CD1c-positive myeloid dendritic cell (primary cell): ENCODE measurements around the gene PRKCQ.
"Not testable (repeated sequence)": the region's sequence is repeated elsewhere in the genome, so short reads cannot be mapped to it uniquely, and the experiment has no call there.

Source experiments
- DNase-seq: peaks from one replicate; pipeline ENCODE4 v3.0.0-alpha.2; 2016; ENCODE audit errors: extremely low spot score

PRKCQ gene

DNA sequence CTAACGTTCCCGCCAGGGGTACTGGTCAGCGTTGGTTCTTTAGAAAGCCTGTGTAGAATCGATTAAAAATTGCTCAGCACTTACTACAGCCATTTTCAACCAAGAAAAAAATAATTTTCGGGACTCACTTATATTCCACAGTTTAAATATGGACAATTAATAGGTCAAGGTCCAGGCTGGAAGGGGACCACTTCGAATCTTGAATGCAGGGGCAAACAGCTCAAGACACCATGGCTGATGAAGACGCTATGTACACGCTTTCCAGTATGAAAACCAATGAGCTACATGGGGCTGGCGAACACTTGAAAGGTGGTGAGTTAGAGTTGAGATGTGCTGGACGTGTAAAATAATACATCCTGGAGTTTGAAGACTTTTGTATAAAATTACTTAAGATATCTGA, 87.2 kb downstream of the PRKCQ start:
- DNase-seq, result no peak

DNA sequence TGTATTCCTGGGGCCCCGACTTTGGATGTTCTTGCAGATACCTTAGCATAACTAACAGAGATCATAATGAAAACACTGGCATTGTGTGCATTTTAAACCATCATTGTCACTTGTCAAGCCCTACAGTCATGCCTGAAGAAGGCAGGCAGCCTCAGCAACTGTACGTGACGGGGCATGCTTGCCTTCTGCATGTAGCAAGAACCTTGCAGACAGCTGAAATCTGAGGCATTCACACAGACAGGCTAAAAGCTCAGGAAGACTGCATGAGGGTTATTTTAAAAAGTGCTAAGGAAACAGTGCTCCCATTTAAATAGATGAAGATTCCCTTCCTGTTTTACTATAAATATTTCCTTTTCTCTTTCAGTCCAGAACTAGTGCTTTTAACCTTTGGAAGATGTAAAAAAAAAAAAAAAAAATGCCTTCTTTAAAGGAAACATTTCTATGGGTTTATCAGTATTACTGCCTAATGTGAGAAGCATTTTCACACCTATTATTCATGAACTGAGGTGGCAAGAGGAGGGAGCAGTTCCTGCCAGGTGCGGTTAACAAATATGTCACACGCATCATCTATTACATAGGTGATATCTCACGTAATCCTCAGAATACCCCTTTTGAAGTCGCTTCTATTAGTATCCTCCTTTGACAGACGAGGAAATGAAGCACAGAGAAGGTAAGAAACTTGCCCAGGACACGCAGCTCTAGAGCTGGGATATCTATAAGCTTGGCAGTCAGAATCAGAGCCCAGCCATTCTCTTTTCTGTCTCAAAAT, 88.1 kb downstream of the PRKCQ start:
- DNase-seq, result no peak

DNA sequence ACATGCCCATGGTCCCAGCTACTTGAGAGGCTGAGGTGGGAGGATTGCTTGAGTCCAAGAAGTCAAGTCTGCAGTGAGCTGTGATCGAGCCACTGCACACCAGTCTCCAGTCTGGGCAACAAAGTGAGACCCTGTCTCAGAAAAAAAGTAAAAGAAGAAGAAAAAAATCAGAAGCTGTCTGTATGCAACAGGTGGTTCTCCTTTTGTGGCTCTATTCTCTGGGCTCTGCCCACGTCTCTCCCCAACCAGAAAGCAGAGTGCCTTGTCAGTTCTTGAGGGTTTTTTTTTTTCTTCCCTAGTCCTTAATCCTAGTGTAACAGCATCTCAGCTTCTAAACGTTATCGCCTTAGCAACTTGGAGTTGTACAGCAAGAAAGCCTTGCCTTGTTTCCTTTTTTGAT, 89.5 kb downstream of the PRKCQ start:
- DNase-seq, result peak; percentile 48

DNA sequence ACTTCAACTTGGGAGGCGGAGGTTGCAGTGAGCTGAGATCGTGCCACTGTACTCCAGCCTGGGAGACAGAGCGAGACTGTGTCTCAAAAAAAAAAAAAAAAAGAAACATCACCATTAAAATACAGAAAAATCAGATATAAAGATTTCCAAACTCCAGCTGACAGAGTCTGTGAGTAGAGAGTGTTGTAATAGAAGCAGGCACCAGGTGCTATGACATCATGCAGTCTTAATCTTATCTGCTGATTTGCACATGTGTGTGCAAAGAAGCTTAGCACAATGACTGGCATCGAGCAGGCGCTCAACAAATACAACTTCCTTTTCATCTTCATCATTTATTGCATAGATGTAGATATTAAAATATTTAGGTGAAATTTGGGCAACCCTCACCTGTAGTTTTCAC, 92.2 kb downstream of the PRKCQ start:
- DNase-seq, result no peak

DNA sequence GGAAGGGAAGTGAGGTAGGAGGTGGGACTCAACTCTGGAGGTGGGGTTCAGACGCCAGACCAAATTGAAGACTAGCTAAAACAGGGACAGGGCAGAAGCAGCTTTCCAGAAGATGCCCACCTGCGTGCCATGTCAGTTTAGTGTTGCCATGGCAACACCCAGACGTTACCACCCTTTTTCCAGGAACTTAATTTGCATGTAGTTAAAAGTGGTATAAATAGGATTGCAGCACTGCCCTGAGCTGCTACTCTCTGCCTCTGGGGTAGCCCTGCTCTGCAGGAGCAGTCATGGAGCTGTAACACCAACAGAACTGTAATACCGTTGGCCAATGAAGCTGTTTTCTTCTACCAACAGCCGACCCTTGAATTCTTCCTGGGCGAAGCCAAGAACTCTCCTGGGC, 93.8 kb downstream of the PRKCQ start:
- DNase-seq, result no peak

DNA sequence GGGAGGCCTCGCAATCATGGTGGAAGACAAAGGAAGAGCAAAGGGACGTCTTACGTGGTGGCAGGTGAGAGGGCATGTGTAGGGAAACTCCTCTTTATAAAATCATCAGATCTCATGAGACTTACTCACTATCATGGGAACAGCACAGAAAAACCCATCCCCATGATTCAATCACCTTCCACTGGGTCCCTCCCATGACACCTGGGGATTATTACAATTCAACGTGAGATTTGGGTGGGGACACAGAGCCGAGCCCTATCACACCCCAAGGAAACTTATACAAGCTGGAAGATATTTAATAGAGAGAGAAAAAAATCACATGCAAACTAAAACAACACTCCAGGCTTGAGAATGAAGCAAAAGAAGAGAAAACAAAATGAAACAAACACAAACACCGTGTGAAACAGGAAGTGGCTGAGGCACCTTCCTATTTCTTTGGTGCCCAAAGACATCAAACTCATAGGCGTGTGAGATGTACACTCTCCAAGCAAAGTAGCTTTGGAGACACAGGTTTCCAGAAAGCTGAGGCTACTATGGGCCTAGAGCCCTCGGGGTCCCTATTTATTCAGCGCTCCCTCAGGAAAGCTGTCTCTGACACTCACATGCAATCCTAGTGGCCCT, 97.2 kb downstream of the PRKCQ start:
- peak; percentile 14 for DNase-seq

DNA sequence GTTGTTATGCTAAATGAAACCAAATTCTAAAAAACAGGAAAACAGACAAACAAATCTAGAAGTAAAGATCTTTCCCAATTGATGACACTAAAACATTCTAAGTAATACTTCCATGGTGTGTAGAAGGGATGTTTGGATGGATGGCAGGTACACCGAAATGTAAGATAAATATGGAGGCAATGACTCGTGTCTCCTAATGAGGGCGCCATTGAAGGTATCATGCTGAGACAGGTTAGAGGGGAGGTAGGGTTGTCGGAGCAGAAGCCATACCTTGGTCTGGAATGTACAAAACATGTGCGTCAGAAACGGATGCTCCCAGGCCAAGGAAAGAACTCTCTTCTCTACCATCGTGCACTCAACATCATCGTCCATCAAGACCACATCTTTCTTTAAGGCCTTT, 101.4 kb downstream of the PRKCQ start:
- DNase-seq, result no peak

DNA sequence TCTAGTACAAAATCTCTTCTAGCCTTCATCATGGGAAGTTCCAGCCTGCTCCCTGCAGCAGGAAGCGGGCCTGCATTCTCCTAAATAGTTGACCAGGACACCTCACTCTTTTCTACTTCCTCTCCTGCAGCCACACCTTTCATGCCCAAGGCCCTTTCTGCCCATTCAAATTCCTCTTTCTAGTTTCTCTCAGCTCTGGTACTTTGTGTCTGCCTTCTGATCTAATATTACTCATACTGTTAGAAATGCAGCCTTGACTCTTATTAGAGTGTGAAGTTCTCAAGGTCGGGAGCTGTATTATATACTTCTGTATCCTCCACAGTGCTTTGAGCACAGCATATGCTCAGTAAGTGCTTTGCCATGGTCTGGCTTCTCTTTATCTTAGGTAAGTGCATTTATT, 103.1 kb downstream of the PRKCQ start:
- no peak for DNase-seq

DNA sequence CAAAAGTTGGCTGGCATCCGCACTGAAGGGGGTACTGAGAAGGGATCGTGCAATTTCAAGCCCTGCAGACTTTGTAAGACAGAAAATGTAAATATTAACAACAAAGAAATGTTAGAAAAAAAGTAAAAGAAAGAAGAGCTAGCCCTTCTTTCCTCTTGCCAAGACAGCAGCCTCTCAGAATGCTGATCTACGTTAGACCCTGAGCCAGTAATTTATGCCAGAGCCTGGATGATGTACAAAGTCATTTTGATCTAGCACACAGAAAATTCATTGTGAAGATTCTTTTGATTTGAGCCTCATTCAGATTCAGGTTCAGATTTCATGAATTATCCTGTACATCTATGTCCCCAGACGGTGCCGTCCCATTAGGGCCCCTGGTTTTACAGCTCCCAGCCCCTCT, 105.2 kb downstream of the PRKCQ start:
- DNase-seq, result no peak

DNA sequence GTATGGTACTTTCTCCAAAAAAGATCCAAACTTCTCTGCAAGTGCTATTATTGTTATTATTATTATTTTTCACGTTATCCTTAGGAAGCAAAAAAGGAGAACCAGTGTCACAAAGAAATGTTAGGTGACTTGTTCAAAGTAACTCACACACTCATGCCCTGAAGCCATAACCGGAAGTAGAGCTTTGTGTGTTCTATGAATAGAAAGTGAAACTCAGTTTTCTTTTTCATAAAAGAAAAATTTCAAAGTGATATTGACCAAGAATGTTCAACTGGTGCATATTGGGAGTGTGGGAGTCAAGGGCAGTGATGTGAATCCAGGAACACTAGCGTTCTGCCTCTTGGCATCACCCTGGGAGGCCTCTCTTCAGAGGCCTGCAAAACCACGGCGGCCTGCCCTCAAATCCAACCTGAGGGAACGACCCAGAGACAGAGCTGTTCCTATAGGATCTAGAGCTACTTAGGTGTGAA, 106.1 kb downstream of the PRKCQ start:
- peak; percentile 73 for DNase-seq

DNA sequence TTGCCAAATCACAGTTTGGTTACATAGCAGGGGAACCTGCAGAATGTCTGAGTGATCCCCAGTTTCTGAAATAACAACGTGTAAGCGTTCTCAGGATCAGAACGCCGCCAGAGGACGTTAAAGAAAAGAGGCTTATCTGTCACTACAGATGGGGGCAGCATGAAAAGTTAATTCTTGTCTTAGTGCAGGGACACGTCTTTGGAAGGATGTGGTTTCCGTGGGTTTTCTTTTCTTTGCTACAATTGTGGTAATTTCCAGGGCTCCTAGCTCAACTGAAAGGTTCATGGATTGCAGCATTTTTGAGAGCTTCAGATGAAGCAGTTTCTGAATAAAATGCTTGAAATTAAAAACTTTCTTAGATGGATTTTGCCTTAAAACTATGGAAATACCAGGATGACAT, 106.6 kb downstream of the PRKCQ start:
- DNase-seq, result peak; percentile 59

DNA sequence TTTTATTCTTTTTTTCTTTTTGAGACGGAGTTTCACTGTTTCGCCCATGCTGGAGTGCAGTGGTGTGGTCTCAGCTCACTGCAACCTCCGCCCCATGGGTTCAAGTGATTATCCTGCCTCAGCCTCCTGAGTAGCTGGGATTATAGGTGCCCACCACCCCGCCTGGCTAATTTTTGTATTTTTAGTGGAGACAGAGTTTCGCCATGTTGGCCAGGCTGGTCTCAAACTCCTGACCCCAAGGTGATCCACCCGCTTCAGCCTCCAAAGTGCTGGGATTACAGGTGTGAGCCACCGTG, 107.4 kb downstream of the PRKCQ start:
- not testable (repeated sequence) for DNase-seq

DNA sequence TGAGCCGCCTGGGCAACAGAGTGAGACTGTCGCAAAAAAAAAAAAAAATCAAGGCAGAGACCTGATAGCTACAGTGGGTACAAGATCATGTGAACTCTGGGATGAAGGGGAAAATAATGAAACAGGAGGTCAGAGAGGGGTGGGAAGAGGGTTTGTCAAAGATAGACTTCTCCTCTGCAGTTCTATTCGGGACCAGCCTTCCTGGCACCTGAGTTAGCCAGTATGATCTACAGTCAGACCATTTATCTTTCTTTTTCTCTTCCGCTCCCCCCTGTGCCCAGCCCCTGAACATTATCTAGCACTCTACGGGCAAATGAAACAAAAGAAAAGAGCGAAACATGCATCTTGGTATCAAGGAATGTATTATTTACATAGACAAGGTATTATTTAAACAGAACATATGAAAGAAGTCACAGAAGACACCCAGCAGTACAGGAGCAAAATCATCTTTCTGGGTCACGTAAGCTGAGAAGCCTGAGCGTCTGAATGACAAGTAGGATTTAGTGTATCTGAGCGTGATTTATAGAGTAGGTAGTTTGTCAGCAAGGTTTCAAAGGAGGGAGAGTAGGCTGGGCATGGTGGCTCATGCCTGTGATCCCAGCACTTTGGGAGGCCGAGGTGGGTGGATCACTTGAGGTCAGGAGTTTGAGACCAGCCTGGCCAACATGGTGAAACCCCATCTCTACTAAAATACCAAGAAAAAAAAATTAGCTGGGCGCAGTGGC, 109.0 kb downstream of the PRKCQ start:
- DNase-seq, result no peak

DNA sequence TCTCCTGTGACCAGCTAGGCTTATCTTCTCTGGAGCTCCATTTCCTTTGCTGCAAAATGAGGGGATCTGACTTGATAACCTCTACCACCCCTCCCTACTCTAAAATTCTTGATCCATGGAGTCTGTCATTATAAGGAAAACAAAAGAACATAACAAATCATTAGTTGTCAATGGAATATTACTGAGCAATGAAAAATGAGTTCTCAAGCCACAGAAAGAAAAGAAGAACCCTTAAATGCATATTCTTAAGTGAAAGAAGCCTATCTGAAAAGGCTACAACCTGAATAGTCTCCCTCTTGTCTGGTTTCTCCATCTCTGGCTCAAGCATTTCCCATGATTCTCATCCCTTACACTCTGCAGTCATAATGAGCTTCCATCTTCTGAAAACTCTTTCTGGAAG, 110.4 kb downstream of the PRKCQ start:
- DNase-seq, result no peak

DNA sequence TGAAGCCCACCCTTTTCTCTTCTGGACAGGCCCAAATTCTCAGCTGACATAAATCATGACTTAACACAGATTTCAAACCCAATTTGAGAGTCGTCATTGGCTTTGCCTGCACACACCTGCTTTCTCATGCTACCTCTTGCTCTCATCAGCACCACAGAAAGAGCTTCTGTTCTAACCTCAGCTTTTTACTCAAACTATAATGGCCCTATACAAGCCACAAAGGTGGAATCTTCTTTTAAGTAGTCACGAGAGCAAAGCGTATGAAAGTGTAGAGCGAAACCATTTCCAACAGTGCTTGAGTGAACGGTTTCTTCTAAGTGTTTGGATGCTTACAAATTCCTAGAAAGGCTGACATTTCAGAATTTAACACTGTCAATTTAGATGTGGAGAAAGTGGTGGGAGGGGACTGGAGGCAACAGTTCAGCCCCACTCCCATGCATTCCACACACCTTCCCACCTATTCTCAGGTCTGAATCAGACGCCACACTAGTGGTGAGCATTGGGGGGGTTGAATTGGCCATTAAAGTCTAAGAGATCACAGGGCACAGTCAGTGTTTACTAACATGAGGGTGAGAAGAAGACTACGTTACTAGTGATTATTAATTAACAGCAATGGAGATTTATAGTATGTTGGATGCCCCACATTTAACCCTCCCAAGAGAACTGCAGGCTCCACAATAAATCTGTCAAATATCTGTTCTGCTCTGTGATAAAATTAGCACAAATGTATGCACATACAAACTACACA, 114.0 kb downstream of the PRKCQ start:
- no peak for DNase-seq

DNA sequence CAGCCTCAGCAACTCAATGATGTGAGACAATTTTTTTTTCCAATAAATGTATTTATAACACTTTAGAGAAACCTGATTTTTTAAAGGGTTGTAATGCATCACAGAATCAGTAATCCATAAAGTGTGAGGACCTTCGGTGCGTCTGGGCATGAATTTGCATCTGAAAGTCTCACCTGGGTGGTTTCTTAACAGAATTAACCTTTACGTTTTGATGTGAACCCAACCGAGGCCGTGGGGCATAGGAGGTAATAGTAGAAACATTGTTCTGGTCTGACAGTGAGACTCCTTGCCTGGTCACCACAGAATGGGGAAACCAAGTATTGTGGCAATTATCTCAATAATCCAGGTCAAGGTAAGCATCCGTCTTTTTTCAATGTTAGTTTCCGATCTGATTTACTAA, 114.6 kb downstream of the PRKCQ start:
- no peak for DNase-seq

DNA sequence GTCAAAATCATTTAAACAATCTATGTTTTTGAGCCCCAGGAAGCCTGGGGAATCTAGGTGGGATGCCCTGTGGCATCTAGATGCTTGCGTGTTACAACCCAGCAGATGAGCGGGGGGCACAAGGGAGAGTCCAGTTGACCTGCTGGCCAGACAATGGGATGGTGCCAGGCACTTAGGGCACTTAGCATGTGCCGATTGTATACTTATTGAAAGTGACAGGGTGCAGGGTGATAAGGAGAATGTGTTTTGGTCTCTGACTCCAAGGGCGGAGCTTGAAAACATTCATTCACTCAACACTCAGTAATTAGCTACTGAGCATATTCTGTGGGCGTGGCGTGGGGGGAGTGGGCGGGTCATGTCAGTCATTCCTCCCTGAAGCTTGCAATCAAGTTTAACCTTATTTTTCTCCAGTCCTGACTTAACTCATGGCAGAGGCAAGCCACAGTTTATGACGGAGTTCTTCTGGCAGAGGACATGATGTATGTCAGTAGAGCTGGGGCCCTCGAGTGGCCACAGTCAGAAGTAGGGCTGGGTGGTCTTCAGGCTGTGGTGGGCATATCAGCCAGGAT, 115.1 kb downstream of the PRKCQ start:
- DNase-seq, result no peak

DNA sequence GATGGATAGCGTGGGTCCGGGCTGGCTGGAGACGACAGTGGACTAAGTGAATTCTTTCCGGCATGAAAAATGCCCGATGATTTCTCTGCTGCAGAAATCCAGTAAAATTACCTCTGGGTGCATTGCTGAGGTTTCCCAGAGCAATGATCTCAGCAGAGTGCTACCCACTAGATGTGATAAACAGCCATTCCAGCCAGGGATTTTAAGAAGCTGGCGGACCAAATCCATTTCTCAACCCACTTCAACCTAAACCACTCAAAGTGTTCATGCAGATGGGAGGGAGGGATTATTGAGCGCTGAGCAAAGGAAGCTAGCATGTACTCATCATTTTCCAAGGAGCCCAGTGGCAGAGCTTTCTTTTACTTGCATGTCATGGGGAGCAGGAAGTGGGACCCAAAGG, 116.7 kb downstream of the PRKCQ start:
- no peak for DNase-seq

DNA sequence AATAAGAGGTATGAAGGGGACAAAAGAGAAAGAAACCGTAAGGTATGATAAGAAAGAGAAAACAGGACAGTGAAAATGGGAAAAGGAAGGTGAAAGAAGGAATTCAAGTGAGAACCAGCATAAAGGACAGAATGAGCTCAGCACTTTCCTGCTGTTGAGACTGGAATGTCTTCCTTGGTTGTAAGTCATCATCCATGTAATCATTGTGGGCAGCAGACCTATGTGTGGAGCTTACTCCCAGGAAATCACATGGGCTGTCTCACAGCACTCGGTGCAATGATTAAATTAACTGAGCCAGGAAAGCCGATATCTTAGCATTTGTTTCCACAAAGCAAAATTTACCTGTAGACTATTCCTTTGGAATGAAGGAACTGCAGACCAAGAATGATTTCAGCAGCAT, 118.1 kb downstream of the PRKCQ start:
- DNase-seq, result no peak

DNA sequence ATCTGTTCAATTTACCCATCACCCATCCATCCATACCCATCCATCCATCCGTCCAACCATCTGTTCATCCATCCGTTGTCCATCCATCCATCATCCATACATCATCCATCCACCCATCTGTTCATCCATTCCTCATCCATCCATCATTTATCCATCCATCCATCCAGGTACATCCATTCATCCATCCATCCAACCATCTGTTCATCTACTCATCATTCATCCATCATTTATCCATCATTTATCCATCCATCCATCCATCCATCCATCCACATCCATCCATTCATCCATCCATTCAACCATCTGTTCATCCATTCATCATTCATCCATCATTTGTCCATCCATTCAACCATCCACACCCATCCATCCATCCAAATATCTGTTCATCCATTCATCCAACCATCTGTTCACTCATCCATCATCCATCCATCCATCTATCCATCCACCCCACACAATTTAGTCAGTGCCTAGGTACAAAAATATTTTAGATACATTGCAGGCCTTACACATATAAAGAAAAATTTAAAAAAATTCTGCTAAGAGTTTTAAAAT, 119.1 kb downstream of the PRKCQ start:
- DNase-seq, result no peak

DNA sequence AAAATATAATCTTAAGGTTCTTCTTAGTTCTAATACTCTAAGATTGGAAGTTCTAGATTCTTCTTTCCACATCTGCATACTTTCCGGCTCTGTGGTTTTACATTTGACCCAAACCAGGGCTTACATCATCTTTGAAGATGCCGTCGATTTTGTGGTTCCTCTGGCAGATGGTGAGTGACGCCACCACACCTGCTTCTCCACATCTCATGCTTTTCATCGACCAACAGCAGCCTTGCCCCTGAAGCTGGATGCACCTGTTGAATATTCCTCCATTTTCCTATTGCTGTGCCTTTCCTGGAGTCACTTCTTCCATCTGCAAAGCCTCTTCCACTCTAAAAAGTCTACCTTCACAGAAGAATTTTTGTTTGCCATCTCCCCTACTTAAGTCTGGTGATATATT, 121.3 kb downstream of the PRKCQ start:
- no peak for DNase-seq

DNA sequence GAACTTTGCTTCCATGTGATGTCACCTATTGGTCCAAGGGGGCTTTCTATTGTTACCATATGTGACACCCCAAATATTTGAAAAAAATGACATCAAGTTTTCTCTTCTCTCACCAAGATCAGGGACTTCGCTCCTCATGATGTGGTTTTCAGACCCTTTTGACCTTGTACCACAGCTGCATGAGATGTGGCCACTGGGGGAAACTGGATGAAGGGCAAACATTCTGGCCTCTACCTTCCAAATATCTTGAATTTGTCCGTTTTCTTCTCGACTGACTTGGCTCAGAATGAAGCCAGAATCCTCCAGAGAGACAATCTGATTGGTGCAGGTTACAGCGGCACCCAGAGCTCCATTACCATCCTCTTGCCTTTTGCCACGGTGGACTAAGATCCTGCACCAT, 122.7 kb downstream of the PRKCQ start:
- DNase-seq, result no peak
